NB4 (cell line): Measurements from ENCODE around the gene TMCC3.

Experiments
- POLR2A ChIP-seq: IDR thresholded peaks from 2 replicates; pipeline ENCODE4 v1.6.1; 2011; ENCODE audit warnings: mild to moderate bottlenecking; ENCODE audit not compliant: insufficient read length; ENCODE audit errors: extremely low read depth
- TF ChIP-seq, protein P1 (sequence below): IDR thresholded peaks from one replicate; pipeline ENCODE4 v1.5.1; 2012; ENCODE audit warnings: low read depth, low read length

- TF ChIP-seq, protein P1, sequence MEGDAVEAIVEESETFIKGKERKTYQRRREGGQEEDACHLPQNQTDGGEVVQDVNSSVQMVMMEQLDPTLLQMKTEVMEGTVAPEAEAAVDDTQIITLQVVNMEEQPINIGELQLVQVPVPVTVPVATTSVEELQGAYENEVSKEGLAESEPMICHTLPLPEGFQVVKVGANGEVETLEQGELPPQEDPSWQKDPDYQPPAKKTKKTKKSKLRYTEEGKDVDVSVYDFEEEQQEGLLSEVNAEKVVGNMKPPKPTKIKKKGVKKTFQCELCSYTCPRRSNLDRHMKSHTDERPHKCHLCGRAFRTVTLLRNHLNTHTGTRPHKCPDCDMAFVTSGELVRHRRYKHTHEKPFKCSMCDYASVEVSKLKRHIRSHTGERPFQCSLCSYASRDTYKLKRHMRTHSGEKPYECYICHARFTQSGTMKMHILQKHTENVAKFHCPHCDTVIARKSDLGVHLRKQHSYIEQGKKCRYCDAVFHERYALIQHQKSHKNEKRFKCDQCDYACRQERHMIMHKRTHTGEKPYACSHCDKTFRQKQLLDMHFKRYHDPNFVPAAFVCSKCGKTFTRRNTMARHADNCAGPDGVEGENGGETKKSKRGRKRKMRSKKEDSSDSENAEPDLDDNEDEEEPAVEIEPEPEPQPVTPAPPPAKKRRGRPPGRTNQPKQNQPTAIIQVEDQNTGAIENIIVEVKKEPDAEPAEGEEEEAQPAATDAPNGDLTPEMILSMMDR = no peak
- no peak for TF ChIP-seq POLR2A
These were observed 15.8 kb upstream of the TMCC3 start for GRCh38 chr12:94666158-94666557.
